Motor neuron (in vitro differentiated cells): Measurements from ENCODE around the gene SLC25A19. TPM values are rescaled to one million over a fixed set of nuclear protein-coding genes. Genes with fewer than 3 reads are reported as not detected.

Experiments
- ATAC-seq, 8 experiments: fragments of 200-7000 bp; cut with Tn5 transposase; replicated peaks in 6 of 8; 2 replicates each; pipeline ENCODE4 v1.8.0; 2021; ENCODE audit warnings: mild to moderate bottlenecking in 8 of 8, moderate library complexity in 8 of 8
- H3K27ac ChIP-seq, 2 donors: fragments of 250-450 bp; sonication (Bioruptor Pico); 2 replicates each; pipeline ENCODE4 v1.9.0; 2021; ENCODE audit warnings: antibody characterized with exemption in 2 of 2, mild to moderate bottlenecking in 2 of 2, moderate library complexity in 1 of 2
- H3K4me1 ChIP-seq, 2 donors: fragments of 250-450 bp; sonication (Bioruptor Pico); replicated peaks in 1 of 2; 2 replicates each; pipeline ENCODE4 v1.6.1; 2021; ENCODE audit warnings: antibody characterized with exemption in 2 of 2, mild to moderate bottlenecking in 2 of 2, moderate library complexity in 1 of 2
- H3K4me3 ChIP-seq, 5 donors: fragments of 250-450 bp; sonication (Bioruptor Pico); 2 replicates each; pipeline ENCODE4 v1.9.0; 2021; ENCODE audit warnings: antibody characterized with exemption in 5 of 5, mild to moderate bottlenecking in 5 of 5, moderate library complexity in 4 of 5
- WGBS, 10 experiments: fragments of 450-650 bp; shearing (Covaris generic); methylation state at CpG; one replicate each; pipeline ENCODE4 v1.0.0; 2022; 5-methylcytosine and 5-hydroxymethylcytosine counted together
- in situ Hi-C, 9 experiments: fragments of 400-800 bp; cut with MboI; loops; one replicate each; pipeline ENCODE4 v1.15.0; 2021; ENCODE audit warnings: low sequenced_read_pairs in 9 of 9, low pct_unique_long_range_greater_than_20kb in 2 of 9; ENCODE audit not compliant: unreplicated experiment in 9 of 9
- total RNA-seq, 8 experiments: library from RNA; unstranded; fragments of 300-600 nt; gene quantifications; 2 replicates each; pipeline versions ENCODE4 v1.2.3 to v1.2.4, GENCODE V29; 2022

The SLC25A19 gene
- total RNA-seq, 8 experiments from 2014 or later: 3.7 to 17.9 (median 5.9) TPM

- WGBS, 10 experiments: 87 to 100% (median 91%) methylated on average over 1 to 4 of the region's 4 CpGs; no CpG with 5 or more reads in 5 of the 10 experiments
- Histone ChIP-seq H3K4me1 (no peaks in the 10 kb centered on the region), H3K27ac (no peak overlapping the region), H3K4me3 (no peak overlapping the region)
- in situ Hi-C loops: no loop called here
- ATAC-seq: no peak
Measured at GRCh38 chr17:75228847-75229246, 60.4 kb downstream of the SLC25A19 start.

- Histone ChIP-seq H3K27ac (no peak overlapping the region), H3K4me3 (no peak overlapping the region), H3K4me1 (no peaks in the 10 kb centered on the region)
- WGBS, 10 experiments: 0 to 100% (median 88%) methylated on average over 1 to 2 of the region's 2 CpGs; no CpG with 5 or more reads in 1 of the 10 experiments
- ATAC-seq: no peak
- in situ Hi-C loops: no loop called here
Measured at GRCh38 chr17:75228305-75228704, 60.9 kb downstream of the SLC25A19 start.

GRCh38 chr17:75227729-75228128, 61.5 kb downstream of the SLC25A19 start:
- Histone ChIP-seq H3K4me3 (no peak overlapping the region), H3K4me1 (no peaks in the 10 kb centered on the region), H3K27ac (no peak overlapping the region)
- in situ Hi-C loops: no loop called here
- 67 to 100% (median 93%) methylated on average over 1 to 4 of the region's 5 CpGs; no CpG with 5 or more reads in 4 of the 10 experiments for WGBS, 10 experiments
- no peak for ATAC-seq

- 27 to 100% (median 77%) methylated on average over 2 to 7 of the region's 14 CpGs; no CpG with 5 or more reads in 2 of the 10 experiments for WGBS, 10 experiments
- H3K4me3 ChIP-seq: no peak overlapping the region
Measured at GRCh38 chr17:75225016-75225415, 64.2 kb downstream of the SLC25A19 start.

More at GRCh38 chr17:75225016-75225415, 64.2 kb downstream of the SLC25A19 start:
- H3K27ac ChIP-seq: no peak overlapping the region
- in situ Hi-C loops: no loop called here
- H3K4me1 ChIP-seq: no peaks in the 10 kb centered on the region
- ATAC-seq: peak in 2 of 8 experiments; percentile 51 to 83

Other genes starting within 250 kb of the SLC25A19 start
- 100 to 1,000 TPM; 282 to 662 (median 376) TPM for gene ATP5PD, start 242.5 kb downstream of the SLC25A19 start, total RNA-seq
- 10 to 100 TPM; 13.2 to 41.6 (median 30.6) TPM for gene KCTD2, start 242.2 kb downstream of the SLC25A19 start, total RNA-seq
- 10 to 100 TPM in 2 of 8 experiments, 1 to 10 TPM in 1, under 1 TPM in 2, not detected in 3; 0.09 to 16.6 (median 5.0) TPM for gene SLC16A5, start 201.5 kb downstream of the SLC25A19 start, total RNA-seq
- gene ARMC7, start 179.5 kb downstream of the SLC25A19 start, total RNA-seq: 10 to 100 TPM in 2 of 8 experiments, 1 to 10 TPM in 6; 3.7 to 11.3 (median 6.1) TPM
- 10 to 100 TPM; 30.0 to 86.8 (median 41.9) TPM for gene NT5C, start 157.7 kb downstream of the SLC25A19 start, total RNA-seq
- gene JPT1, start 134.9 kb downstream of the SLC25A19 start, total RNA-seq: 100 to 1,000 TPM in 7 of 8 experiments, 10 to 100 TPM in 1; 95.0 to 664 (median 275) TPM
- gene SUMO2, start 106.5 kb downstream of the SLC25A19 start, total RNA-seq: 100 to 1,000 TPM; 114 to 263 (median 169) TPM
- 10 to 100 TPM; 16.0 to 69.3 (median 21.0) TPM for gene NUP85, start 83.8 kb downstream of the SLC25A19 start, total RNA-seq
- 10 to 100 TPM; 13.0 to 39.2 (median 18.9) TPM for gene GGA3, start 27.8 kb downstream of the SLC25A19 start, total RNA-seq
- 100 to 1,000 TPM in 1 of 8 experiments, 10 to 100 TPM in 7; 48.2 to 108 (median 78.7) TPM for gene MRPS7, start 27.6 kb downstream of the SLC25A19 start, total RNA-seq
- 10 to 100 TPM in 7 of 8 experiments, 1 to 10 TPM in 1; 9.8 to 21.2 (median 16.3) TPM for gene MIF4GD, start 18.2 kb downstream of the SLC25A19 start, total RNA-seq
- gene GRB2, start 116.2 kb upstream of the SLC25A19 start, total RNA-seq: 10 to 100 TPM; 37.1 to 76.5 (median 43.9) TPM
- gene TMEM94, start 167.2 kb upstream of the SLC25A19 start, total RNA-seq: 10 to 100 TPM; 19.3 to 92.7 (median 56.1) TPM
- 10 to 100 TPM in 1 of 8 experiments, 1 to 10 TPM in 7; 2.2 to 10.8 (median 6.4) TPM for gene CASKIN2, start 226.1 kb upstream of the SLC25A19 start, total RNA-seq
- 10 to 100 TPM; 11.1 to 25.1 (median 14.9) TPM for gene TSEN54, start 227.1 kb upstream of the SLC25A19 start, total RNA-seq
- gene LLGL2, start 236.3 kb upstream of the SLC25A19 start, total RNA-seq: 1 to 10 TPM in 6 of 8 experiments, under 1 TPM in 2; 0.60 to 6.1 (median 3.0) TPM